ENCODE measurements around the gene MAGOH.
"Not testable (repeated sequence)": the region's sequence is repeated elsewhere in the genome, so short reads cannot be mapped to it uniquely, and the experiment has no call there.

Gene MAGOH

DNA sequence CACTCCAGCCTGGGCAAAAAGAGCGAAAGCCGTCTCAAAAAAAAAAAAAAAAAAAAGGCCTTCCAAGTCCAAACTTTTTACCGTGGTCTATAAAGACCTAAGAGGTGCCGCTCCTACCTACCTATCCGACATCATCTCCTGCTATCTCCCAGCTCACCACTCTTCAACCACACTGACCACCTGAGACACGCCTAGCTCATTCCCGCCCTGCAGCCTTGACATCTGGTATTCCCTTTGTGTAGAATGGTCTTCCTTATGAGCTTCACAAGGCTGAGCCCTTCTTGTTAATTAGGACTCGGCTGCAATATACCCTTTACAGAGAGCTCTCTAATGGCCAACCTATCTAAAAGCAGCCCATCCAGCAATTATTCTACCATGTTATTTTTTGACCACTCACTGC, 680 bp downstream of the MAGOH start:
- DNase-seq, result no peak

- DNase-seq, result no peak
Observed at GRCh38 chr1:53220962-53221286, 17.4 kb downstream of the MAGOH start.

DNA sequence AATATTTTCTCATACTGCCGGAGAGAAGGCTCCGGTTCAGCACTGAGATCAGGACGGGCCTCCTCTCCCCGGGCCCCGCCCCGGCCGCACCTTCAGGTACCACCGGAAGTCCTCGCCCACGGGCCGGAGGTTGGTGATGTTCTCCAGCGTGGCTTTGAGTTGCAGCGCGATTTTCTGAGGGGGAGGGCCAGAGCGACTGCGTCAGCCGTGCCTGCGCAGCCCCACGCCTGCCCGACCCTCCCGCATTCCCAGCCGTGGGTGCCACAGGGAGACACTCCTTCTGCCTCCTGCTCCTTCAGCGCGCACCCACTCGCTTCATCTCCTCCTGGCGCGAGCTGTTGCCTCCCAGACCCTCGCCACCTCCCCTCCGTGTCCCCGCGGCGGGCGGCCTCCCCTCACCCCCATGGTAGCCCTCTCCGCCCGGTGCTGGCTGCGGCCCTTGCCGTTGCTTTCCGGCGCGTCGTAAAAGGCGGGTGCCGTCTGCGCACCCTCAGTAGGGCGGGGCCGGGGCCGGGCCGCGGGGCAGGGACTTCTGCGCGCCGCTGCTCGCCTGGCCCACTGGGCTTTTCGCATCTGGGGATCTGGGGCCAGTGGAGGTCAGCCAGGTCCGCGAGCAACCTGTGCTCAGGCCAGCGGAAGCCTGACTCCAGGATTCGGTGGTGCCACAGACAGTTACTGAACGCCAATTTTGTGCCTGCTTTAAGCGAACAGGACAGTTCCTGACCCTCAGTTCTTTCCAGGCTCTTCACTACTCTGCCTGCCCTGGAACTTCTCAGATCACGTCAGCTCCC, 18.0 kb downstream of the MAGOH start, which contains the start of gene CZIB:
TSS of gene CZIB (minus strand) at position 464 of the 791 bp plus-strand sequence. CDS start at position 405, 59 bp downstream.
- peak; percentile 97 for DNase-seq

GRCh38 chr1:53219711-53220110, 18.6 kb downstream of the MAGOH start:
- DNase-seq, result no peak

DNA sequence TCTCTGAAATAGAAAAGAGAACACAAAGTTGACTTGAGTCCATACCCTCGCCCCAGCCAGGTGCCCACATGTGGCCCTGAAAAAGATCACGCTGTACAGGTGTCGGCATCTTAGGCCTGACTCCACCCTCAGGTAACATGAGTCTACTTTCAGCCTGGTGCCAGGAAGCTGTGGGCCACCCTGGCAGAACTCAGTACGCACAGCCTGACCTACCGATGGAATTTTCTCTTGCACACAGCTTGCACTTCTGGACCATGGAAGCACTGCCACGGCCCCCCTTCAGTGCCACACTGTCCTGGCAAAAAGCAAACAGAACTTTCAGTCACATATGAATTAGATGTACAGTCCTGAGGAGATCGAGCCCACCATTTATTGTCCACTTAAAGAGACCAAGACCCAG, 20.1 kb downstream of the MAGOH start:
- no peak for DNase-seq

GRCh38 chr1:53214376-53214940, 23.9 kb downstream of the MAGOH start:
- peak; percentile 10 for DNase-seq

DNA sequence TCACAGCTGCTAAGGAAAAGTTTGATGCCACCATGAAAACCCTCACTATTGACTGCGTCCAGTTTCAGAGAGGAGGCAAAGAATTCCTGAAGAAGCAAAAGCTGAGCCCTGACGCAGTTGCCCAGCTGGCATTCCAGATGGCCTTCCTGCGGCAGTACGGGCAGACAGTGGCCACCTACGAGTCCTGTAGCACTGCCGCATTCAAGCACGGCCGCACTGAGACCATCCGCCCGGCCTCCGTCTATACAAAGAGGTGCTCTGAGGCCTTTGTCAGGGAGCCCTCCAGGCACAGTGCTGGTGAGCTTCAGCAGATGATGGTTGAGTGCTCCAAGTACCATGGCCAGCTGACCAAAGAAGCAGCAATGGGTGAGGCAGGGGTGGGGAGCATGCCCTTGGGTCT, 27.4 kb downstream of the MAGOH start:
- DNase-seq, result no peak

- DNase-seq, result no peak
Observed at GRCh38 chr1:53210352-53210751, 28.0 kb downstream of the MAGOH start.

DNA sequence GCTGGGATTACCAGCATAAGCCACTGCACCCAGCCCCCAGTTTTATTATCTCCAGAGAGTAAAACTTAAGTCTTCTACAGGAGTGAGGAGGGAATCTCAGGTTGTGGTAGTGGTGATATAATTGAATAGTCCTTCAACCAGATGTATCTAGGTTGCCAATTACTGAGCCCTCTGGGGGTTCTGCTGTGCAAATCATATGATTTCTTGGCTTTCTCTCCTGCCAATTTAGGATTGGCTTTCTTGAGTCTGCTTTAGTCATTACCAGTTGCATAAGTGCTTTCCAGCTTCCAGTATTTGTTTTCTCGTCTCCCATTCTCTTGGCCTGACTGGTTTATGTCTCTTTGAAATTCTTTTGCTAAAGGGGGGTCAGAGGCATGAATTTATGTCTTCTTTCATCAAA, 30.6 kb downstream of the MAGOH start:
- DNase-seq, result no peak

DNA sequence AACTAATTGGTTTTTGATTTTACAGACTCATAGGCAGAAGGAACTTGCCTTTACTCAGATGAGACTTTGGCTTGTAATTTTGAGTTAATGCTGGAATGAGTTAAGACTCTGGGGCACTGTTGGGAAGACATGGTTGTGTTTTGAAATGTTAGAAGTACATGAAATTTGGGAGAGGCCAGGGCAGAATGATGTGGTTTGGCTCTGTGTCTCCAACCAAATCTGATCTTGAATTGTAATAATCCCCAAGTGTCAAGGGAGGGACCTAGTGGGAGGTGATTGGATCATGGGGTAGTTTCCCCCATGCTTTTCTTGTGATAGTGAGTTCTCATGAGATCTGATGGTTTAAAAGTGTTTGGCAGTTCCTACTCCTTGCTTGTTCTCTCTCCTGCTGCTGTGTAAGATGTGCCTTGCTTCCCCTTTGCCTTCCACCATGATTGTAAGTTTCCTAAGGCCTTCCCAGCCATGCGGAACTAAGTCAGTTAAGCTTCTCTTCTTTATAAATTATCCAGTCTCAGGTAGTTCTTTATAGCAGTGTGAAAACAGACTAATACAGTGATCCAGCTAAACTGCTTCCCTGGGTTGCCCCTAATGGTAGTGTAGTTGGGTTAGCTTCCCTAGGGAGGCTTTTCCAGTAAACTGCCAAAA, 31.5 kb downstream of the MAGOH start:
- no peak for DNase-seq

- DNase-seq, result not testable (repeated sequence)
Observed at GRCh38 chr1:53206083-53206685, 32.1 kb downstream of the MAGOH start.

- not testable (repeated sequence) for DNase-seq
Observed at GRCh38 chr1:53205496-53205895, 32.8 kb downstream of the MAGOH start.

DNA sequence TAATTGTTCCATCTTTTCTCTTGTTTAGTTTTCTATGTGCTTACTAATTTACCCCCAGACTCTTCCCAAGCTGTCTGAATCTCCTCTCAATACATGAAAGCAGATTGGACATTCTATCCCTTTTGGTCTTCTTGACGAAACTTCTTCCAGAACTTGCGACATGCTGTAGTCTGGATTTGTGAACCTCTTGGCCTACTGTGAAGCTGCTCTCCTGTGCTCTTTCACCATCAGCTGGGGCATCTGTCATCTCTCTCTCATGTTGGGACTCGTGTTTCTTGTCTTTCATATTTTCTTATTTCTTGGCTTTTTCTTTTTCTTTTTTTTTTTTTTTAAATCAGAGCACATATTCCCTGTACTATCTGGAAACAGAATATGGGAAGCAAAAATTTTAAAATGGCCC, 34.9 kb downstream of the MAGOH start:
- no peak for DNase-seq

DNA sequence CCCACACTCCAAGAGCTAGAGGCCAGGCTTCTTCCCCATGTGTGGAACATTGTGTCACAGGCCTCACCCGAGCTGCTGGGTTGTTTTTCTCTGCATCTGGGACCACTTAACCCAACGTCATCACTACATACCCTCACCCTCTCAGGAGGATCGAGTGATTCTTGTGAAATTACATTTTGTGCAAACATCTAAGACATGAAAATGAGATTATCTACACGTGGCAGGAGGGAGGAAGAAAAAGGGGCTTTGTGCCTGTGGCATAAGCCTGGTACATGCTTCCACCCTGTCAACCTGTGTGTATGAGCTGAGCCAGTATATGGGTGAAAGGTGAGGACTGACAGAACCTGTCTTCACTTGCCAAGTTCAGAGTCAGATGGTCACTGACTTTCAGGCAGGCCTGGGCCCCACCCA, 40.1 kb downstream of the MAGOH start:
- DNase-seq, result no peak

- DNase-seq, result no peak
Observed at GRCh38 chr1:53197291-53198200, 40.8 kb downstream of the MAGOH start.

DNA sequence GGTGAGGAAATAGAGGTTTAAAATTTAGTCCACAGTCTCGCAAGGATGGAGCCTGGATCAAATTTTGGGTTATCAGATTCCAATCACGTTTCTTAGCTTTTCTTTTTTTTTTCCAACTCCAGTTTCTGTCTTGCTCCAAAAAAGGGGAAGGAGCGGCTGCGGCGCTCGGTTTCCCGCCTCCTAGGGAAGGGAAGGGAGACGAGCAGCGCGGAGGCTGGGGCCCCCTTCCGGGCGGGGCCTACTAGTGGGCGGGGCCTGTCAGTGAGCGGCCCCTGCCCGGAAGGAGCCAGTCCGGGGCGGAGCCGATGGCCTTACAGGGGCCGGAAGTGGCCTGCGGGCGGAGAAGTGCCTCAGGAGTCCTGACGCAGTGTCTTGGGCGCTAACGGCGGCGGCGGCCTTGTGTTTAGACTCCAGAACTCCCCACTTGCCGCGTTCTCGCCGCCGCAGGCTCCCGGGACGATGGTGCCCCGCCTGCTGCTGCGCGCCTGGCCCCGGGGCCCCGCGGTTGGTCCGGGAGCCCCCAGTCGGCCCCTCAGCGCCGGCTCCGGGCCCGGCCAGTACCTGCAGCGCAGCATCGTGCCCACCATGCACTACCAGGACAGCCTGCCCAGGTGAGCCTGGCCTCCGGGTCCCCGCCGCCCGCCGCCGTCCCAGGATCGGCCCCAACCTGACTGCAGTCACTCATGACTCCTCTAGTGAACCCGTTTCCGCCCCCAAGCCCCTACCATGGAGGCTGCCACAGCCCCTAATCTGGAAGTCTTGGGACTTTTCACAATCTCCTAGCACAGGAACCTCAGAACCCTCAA, 41.6 kb downstream of the MAGOH start, which contains the start of gene CPT2:
TSS of gene CPT2 (plus strand) at position 340 of the 806 bp plus-strand sequence. CDS start at position 460, 120 bp downstream.
- peak; percentile 89 for DNase-seq

GRCh38 chr1:53196017-53196484, 42.3 kb downstream of the MAGOH start:
- DNase-seq, result no peak

DNA sequence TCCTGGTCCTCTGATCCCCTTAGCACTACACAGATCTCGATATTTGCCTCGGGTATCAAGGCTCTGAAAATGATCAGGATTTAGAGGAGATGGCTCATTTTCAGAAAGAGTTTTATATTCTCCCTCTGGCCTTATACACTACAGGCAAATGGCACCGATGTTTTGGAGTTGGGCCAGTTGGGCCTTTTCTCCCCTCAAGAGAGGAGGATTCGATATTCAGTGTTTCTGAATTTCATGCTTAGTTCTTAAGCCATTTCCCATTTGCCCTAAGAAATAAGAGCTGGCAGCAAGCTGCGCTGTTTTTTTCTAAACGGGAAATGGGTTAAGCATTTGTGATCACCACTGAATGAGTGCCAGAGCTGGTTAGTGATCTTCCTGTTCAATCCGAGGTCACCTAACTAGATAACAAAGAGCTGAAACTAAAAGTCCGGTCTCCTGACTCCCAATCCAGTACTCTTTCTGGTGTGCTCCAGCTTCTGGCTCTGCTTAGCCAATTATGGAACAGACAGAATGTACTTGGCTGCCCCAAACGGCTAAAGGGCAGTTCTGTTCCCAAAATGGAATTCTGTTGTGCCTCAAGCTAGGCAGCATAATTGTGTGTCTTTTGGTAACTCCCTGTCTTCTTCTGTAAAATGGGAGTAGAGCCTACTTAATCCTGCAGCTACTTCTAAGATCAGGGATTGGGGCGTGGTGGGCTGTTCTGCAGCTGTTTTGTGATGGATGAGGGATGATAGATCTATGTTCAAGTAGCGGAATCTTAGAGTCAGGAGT, 42.9 kb downstream of the MAGOH start:
- no peak for DNase-seq

DNA sequence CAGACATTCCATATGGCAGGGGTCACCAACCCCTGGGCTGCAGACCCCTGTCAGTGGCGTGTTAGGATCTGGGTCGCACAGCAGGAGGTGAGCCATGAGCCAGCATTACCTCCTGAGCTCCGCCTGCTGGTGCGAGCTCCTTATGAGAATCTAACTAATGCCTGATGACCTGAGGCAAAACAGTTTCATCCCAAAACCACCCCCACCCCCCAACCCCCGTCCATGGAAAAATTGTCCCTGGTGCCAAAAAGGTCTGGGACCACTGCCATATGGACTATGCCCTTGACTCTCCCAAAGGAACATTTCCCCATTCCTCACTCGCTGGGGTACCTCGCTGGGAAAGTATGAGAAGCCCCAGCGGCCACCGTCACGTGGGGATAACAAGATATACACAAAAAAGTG, 48.1 kb downstream of the MAGOH start:
- DNase-seq, result no peak

DNA sequence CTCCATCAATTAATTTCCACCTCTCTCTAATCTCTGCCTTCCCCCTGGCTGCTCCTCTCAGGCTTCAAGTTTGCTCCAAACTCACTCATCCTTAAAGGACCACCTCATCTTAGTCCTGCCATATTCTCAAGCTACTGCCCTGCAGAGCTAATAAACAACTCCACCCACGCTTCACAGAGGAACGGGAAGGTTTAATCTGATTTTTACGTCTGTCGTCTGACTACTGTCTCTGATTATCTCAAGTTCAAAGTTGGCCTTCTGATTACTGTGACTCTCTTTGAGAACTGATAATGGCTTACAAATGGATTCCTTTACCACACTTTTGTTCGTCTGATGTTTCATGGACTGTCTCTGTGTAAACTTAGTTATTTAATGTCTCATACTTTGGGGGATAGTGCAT, 49.3 kb downstream of the MAGOH start:
- DNase-seq, result no peak

All from right kidney (tissue), 1 donor.